Measurements from ENCODE around the gene CTIF.

- TF ChIP-seq POLR2AphosphoS5 (IDR thresholded peaks at IDR 0.05; ENCODE audit: low read depth) (no peak), CTCF (conservative IDR thresholded peaks at IDR 0.05; ENCODE audit: low read depth in 2 of 2) (no peak), EZH2phosphoT487 (IDR thresholded peaks at IDR 0.05; ENCODE audit: unreplicated experiment) (no peak), REST (IDR thresholded peaks at IDR 0.05; ENCODE audit: unreplicated experiment) (no peak), CREB1 (CRISPR knock-in tag; IDR thresholded peaks at IDR 0.05; ENCODE audit: low read depth) (no peak), EZH2 (IDR thresholded peaks at IDR 0.05; ENCODE audit: low read depth, unreplicated experiment) (no peak), STAT1 (IDR thresholded peaks at IDR 0.05; ENCODE audit: unreplicated experiment) (no peak), NANOG (IDR thresholded peaks at IDR 0.05; ENCODE audit: borderline replicate concordance) (no peak), JUNB (IDR thresholded peaks at IDR 0.05; ENCODE audit: unreplicated experiment) (no peak), ZNF114 (CRISPR knock-in tag; IDR thresholded peaks at IDR 0.05) (no peak), ZNF462 (CRISPR knock-in tag; IDR thresholded peaks at IDR 0.05) (no peak), ZNF331 (CRISPR knock-in tag; IDR thresholded peaks at IDR 0.05; ENCODE audit: low read depth) (no peak)
These were observed 79.1 kb downstream of the CTIF start for GRCh38 chr18:48617844-48618497.
